Duodenal mucosa (tissue), 2 donors: ENCODE measurements around the gene CALCB.
"Not testable (repeated sequence)": the region's sequence is repeated elsewhere in the genome, so short reads cannot be mapped to it uniquely, and the experiment has no call there.

Source experiments
- H3K27ac ChIP-seq: one replicate; pipeline ENCODE4 v1.7.0; 2013; ENCODE audit warnings: low read depth, low read length
- H3K27me3 ChIP-seq, 2 donors: one replicate each; pipeline ENCODE4 v1.7.0; 2013; ENCODE audit warnings: low read length in 2 of 2, control low read depth in 1 of 2; ENCODE audit not compliant: insufficient read depth in 2 of 2, control insufficient read depth in 1 of 2
- H3K36me3 ChIP-seq, 2 donors: one replicate each; pipeline ENCODE4 v1.7.0; 2013; ENCODE audit warnings: low read length in 2 of 2, control low read depth in 1 of 2; ENCODE audit not compliant: insufficient read depth in 2 of 2, control insufficient read depth in 1 of 2
- H3K4me1 ChIP-seq, 2 donors: one replicate each; pipeline ENCODE4 v1.7.0; 2013; ENCODE audit warnings: low read length in 2 of 2, control low read depth in 1 of 2; ENCODE audit not compliant: insufficient read depth in 2 of 2, control insufficient read depth in 1 of 2
- H3K4me3 ChIP-seq, 2 donors: one replicate each; pipeline ENCODE4 v1.7.0; 2013; ENCODE audit warnings: low read length in 2 of 2, low read depth in 1 of 2
- H3K9ac ChIP-seq, 2 donors: one replicate each; pipeline ENCODE4 v1.7.0; 2013; ENCODE audit warnings: low read length in 2 of 2, low read depth in 1 of 2
- H3K9me3 ChIP-seq, 2 donors: one replicate each; pipeline ENCODE4 v1.7.0; 2013; ENCODE audit warnings: low read length in 2 of 2, control low read depth in 1 of 2; ENCODE audit not compliant: control insufficient read depth in 1 of 2

CALCB gene

GRCh38 chr11:15073361-15074205 lies at the start of gene CALCB:
Gene CALCB, plus strand, starts transcription at chr11:15073593. Its CDS starts 1,126 bp downstream, at chr11:15074719.
- peaks cover 14 to 17% of the 10 kb centered on the region in 2 donors for H3K4me1 ChIP-seq
- no peaks in the 10 kb centered on the region for H3K36me3 ChIP-seq
- H3K4me3 ChIP-seq = peak within 1 kb of the TSS; percentile 58 to 60
- no peak within 1 kb of the TSS for H3K9ac ChIP-seq
- no peak within 1 kb of the TSS for H3K27ac ChIP-seq
- peaks cover 25% of the 10 kb centered on the region in 2 donors for H3K27me3 ChIP-seq
- H3K9me3 ChIP-seq = peaks cover 0 to 2% of the 10 kb centered on the region in 2 donors

- H3K4me3 ChIP-seq = no peak overlapping the region
- no peak overlapping the region for H3K27ac ChIP-seq
- H3K36me3 ChIP-seq = no peaks in the 10 kb centered on the region
- H3K9ac ChIP-seq = no peak overlapping the region
- no peaks in the 10 kb centered on the region for H3K27me3 ChIP-seq
- no peaks in the 10 kb centered on the region for H3K9me3 ChIP-seq
- H3K4me1 ChIP-seq = no peaks in the 10 kb centered on the region
Observed at GRCh38 chr11:15027011-15027410, 46.4 kb upstream of the CALCB start.

GRCh38 chr11:15027956-15028355 lies 45.4 kb upstream of the CALCB start:
- Histone ChIP-seq H3K9me3 (no peaks in the 10 kb centered on the region), H3K4me3 (no peak overlapping the region)

GRCh38 chr11:15028379-15028778 lies 45.0 kb upstream of the CALCB start:
- no peak overlapping the region for H3K27ac ChIP-seq
- no peaks in the 10 kb centered on the region for H3K4me1 ChIP-seq
- H3K9me3 ChIP-seq = no peaks in the 10 kb centered on the region
- no peak overlapping the region for H3K9ac ChIP-seq
- no peaks in the 10 kb centered on the region for H3K27me3 ChIP-seq
- H3K36me3 ChIP-seq = no peaks in the 10 kb centered on the region
- H3K4me3 ChIP-seq = no peak overlapping the region

More at GRCh38 chr11:15027956-15028355, 45.4 kb upstream of the CALCB start:
- Histone ChIP-seq H3K36me3 (no peaks in the 10 kb centered on the region), H3K4me1 (no peaks in the 10 kb centered on the region), H3K9ac (no peak overlapping the region), H3K27me3 (no peaks in the 10 kb centered on the region), H3K27ac (no peak overlapping the region)

- H3K4me3 ChIP-seq = not testable (repeated sequence)
Observed at GRCh38 chr11:15031945-15032344, 41.4 kb upstream of the CALCB start.

GRCh38 chr11:15034687-15035267 lies 38.6 kb upstream of the CALCB start:
- H3K27ac ChIP-seq = no peak overlapping the region
- H3K4me3 ChIP-seq = no peak overlapping the region
- no peaks in the 10 kb centered on the region for H3K36me3 ChIP-seq
- H3K9ac ChIP-seq = no peak overlapping the region
- no peaks in the 10 kb centered on the region for H3K27me3 ChIP-seq
- H3K4me1 ChIP-seq = no peaks in the 10 kb centered on the region
- no peaks in the 10 kb centered on the region for H3K9me3 ChIP-seq

More at GRCh38 chr11:15031945-15032344, 41.4 kb upstream of the CALCB start:
- H3K9me3 ChIP-seq, H3K27ac ChIP-seq, H3K4me1 ChIP-seq, H3K36me3 ChIP-seq, H3K9ac ChIP-seq, H3K27me3 ChIP-seq: not testable (repeated sequence)

GRCh38 chr11:15035283-15035682 lies 38.1 kb upstream of the CALCB start:
- no peaks in the 10 kb centered on the region for H3K9me3 ChIP-seq
- H3K36me3 ChIP-seq = no peaks in the 10 kb centered on the region
- no peak overlapping the region for H3K9ac ChIP-seq
- H3K27ac ChIP-seq = no peak overlapping the region
- no peaks in the 10 kb centered on the region for H3K4me1 ChIP-seq
- H3K27me3 ChIP-seq = no peaks in the 10 kb centered on the region
- no peak overlapping the region for H3K4me3 ChIP-seq

- Histone ChIP-seq H3K27ac (no peak overlapping the region), H3K4me1 (no peaks in the 10 kb centered on the region), H3K9me3 (no peaks in the 10 kb centered on the region), H3K9ac (no peak overlapping the region), H3K36me3 (no peaks in the 10 kb centered on the region), H3K27me3 (no peaks in the 10 kb centered on the region), H3K4me3 (no peak overlapping the region)
Observed at GRCh38 chr11:15038963-15039362, 34.4 kb upstream of the CALCB start.

GRCh38 chr11:15045209-15045608 lies 28.2 kb upstream of the CALCB start:
- Histone ChIP-seq H3K36me3 (no peaks in the 10 kb centered on the region), H3K4me3 (no peak overlapping the region)

GRCh38 chr11:15045891-15046290 lies 27.5 kb upstream of the CALCB start:
- Histone ChIP-seq H3K9me3 (no peaks in the 10 kb centered on the region), H3K4me3 (no peak overlapping the region), H3K36me3 (no peaks in the 10 kb centered on the region), H3K27me3 (no peaks in the 10 kb centered on the region), H3K9ac (no peak overlapping the region), H3K27ac (no peak overlapping the region), H3K4me1 (no peaks in the 10 kb centered on the region)

More at GRCh38 chr11:15045209-15045608, 28.2 kb upstream of the CALCB start:
- no peak overlapping the region for H3K9ac ChIP-seq
- H3K4me1 ChIP-seq = no peaks in the 10 kb centered on the region
- no peaks in the 10 kb centered on the region for H3K9me3 ChIP-seq
- H3K27ac ChIP-seq = no peak overlapping the region
- H3K27me3 ChIP-seq = no peaks in the 10 kb centered on the region
